ENCODE measurements around the gene MOB3A. TPM values are rescaled to one million over a fixed set of nuclear protein-coding genes. Genes with fewer than 3 reads are reported as not detected.
A peak's percentile ranks its signal among the peaks of the same experiment; 100 is the strongest.

The MOB3A gene
- total and polyA plus RNA-seq, 9 of the 15 experiments (the other 6 are each of a cell fraction or from before 2014, with no cell fraction given): 1.1 to 24.1 (median 6.0) TPM

DNA sequence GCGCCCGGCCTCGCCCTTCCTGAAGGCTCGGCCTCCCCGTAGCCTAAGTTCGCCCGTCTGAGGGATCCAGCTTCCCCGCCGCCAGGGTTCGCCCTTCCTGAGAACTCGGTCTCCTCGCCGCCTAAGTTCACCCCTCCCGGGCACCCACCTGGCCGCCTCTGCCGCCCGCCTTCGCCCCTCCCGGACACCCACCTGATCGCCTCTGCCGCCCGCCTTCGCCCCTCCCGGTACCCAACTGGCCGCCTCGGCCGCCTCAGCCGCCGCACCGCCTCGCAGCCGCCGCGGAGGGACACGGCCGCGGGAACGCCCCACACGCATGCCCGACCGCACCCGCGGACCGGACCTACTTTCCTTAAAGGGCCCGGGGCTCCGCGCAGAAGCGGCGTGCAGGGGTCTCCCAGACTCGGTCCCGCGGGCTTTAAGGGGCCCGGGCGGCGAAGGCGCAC lies at the start of gene MOB3A (continued):
- TF ChIP-seq, protein P1, sequence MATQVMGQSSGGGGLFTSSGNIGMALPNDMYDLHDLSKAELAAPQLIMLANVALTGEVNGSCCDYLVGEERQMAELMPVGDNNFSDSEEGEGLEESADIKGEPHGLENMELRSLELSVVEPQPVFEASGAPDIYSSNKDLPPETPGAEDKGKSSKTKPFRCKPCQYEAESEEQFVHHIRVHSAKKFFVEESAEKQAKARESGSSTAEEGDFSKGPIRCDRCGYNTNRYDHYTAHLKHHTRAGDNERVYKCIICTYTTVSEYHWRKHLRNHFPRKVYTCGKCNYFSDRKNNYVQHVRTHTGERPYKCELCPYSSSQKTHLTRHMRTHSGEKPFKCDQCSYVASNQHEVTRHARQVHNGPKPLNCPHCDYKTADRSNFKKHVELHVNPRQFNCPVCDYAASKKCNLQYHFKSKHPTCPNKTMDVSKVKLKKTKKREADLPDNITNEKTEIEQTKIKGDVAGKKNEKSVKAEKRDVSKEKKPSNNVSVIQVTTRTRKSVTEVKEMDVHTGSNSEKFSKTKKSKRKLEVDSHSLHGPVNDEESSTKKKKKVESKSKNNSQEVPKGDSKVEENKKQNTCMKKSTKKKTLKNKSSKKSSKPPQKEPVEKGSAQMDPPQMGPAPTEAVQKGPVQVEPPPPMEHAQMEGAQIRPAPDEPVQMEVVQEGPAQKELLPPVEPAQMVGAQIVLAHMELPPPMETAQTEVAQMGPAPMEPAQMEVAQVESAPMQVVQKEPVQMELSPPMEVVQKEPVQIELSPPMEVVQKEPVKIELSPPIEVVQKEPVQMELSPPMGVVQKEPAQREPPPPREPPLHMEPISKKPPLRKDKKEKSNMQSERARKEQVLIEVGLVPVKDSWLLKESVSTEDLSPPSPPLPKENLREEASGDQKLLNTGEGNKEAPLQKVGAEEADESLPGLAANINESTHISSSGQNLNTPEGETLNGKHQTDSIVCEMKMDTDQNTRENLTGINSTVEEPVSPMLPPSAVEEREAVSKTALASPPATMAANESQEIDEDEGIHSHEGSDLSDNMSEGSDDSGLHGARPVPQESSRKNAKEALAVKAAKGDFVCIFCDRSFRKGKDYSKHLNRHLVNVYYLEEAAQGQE (IDR thresholded peaks at IDR 0.05; ENCODE audit: borderline replicate concordance): peak; percentile 15; the same call in 1 of the 2 replicates
- TF ChIP-seq, protein P1 (CRISPR knock-in tag; IDR thresholded peaks at IDR 0.05; ENCODE audit: low read depth): peak; percentile 86
- TF ChIP-seq GABPA (tag; conservative IDR thresholded peaks at IDR 0.05; ENCODE audit: low read depth) (peak; percentile 60), FUS (optimal IDR thresholded peaks at IDR 0.05; ENCODE audit: low read depth, low read length) (peak; percentile 48), CHD2 (IDR thresholded peaks at IDR 0.05; ENCODE audit: low read depth, low read length) (peak; percentile 89), DIDO1 (tag; IDR thresholded peaks at IDR 0.05; ENCODE audit: low read depth) (peak; percentile 68; the same call in 1 of the 2 replicates)
- TF ChIP-seq, protein P2, sequence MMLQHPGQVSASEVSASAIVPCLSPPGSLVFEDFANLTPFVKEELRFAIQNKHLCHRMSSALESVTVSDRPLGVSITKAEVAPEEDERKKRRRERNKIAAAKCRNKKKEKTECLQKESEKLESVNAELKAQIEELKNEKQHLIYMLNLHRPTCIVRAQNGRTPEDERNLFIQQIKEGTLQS (IDR thresholded peaks at IDR 0.05): peak; percentile 49
- TF ChIP-seq, protein P2 (CRISPR knock-in tag; conservative IDR thresholded peaks at IDR 0.05): peak; percentile 84
- TF ChIP-seq, protein P3, sequence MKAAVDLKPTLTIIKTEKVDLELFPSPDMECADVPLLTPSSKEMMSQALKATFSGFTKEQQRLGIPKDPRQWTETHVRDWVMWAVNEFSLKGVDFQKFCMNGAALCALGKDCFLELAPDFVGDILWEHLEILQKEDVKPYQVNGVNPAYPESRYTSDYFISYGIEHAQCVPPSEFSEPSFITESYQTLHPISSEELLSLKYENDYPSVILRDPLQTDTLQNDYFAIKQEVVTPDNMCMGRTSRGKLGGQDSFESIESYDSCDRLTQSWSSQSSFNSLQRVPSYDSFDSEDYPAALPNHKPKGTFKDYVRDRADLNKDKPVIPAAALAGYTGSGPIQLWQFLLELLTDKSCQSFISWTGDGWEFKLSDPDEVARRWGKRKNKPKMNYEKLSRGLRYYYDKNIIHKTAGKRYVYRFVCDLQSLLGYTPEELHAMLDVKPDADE (conservative IDR thresholded peaks at IDR 0.05; ENCODE audit: control insufficient read depth, low read depth, low read length): peak; percentile 76; the same call in 1 of the 2 replicates
- TF ChIP-seq, protein P4, sequence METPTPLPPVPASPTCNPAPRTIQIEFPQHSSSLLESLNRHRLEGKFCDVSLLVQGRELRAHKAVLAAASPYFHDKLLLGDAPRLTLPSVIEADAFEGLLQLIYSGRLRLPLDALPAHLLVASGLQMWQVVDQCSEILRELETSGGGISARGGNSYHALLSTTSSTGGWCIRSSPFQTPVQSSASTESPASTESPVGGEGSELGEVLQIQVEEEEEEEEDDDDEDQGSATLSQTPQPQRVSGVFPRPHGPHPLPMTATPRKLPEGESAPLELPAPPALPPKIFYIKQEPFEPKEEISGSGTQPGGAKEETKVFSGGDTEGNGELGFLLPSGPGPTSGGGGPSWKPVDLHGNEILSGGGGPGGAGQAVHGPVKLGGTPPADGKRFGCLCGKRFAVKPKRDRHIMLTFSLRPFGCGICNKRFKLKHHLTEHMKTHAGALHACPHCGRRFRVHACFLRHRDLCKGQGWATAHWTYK (CRISPR knock-in tag; IDR thresholded peaks at IDR 0.05): peak; percentile 76; the same call in 1 of the 2 replicates
- TF ChIP-seq, protein P5, sequence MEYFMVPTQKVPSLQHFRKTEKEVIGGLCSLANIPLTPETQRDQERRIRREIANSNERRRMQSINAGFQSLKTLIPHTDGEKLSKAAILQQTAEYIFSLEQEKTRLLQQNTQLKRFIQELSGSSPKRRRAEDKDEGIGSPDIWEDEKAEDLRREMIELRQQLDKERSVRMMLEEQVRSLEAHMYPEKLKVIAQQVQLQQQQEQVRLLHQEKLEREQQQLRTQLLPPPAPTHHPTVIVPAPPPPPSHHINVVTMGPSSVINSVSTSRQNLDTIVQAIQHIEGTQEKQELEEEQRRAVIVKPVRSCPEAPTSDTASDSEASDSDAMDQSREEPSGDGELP (CRISPR knock-in tag; IDR thresholded peaks at IDR 0.05; ENCODE audit: borderline replicate concordance): peak; percentile 63; the same call in 1 of the 2 replicates

Measured in K562 (cell line).